CD14-positive monocyte (primary cell): ENCODE data around the gene RNF40. TPM values are rescaled to one million over a fixed set of nuclear protein-coding genes. Genes with fewer than 3 reads are reported as not detected.
A peak's percentile ranks its signal among the peaks of the same experiment; 100 is the strongest.

ENCODE experiments used
- DNase-seq, 3 donors: peaks; one replicate each; pipeline ENCODE4 v3.0.0-alpha.2; 2011 to 2022
- H2AFZ ChIP-seq: 2 replicates; pipeline ENCODE4 v1.6.0; 2012; ENCODE audit warnings: mild to moderate bottlenecking, low read depth, low read length, inconsistent platforms; ENCODE audit not compliant: insufficient read depth, poor library complexity, severe bottlenecking
- H3K27ac ChIP-seq, 2 donors: 1 replicate in 1 of 2; 2 replicates in 1 of 2; pipeline ENCODE4 v1.5.1; 2012 to 2013; ENCODE audit warnings: low read length in 2 of 2, control low read depth in 1 of 2, inconsistent platforms in 1 of 2, low read depth in 1 of 2, mild to moderate bottlenecking in 1 of 2
- H3K27me3 ChIP-seq, 2 donors: one replicate each; pipeline versions ENCODE4 v1.6.0 to v1.6.1; 2011 to 2013; ENCODE audit warnings: low read length in 2 of 2; ENCODE audit not compliant: control insufficient read depth in 2 of 2, insufficient read depth in 2 of 2
- H3K36me3 ChIP-seq, 2 donors: replicated peaks in 1 of 2; 1 replicate in 1 of 2; 2 replicates in 1 of 2; pipeline versions ENCODE4 v1.5.1 to v1.6.1; 2012 to 2013; ENCODE audit warnings: low read length in 2 of 2, control low read depth in 1 of 2, inconsistent platforms in 1 of 2, mild to moderate bottlenecking in 1 of 2; ENCODE audit not compliant: insufficient read depth in 2 of 2, control insufficient read depth in 1 of 2
- H3K4me1 ChIP-seq, 2 donors: 1 replicate in 1 of 2; 2 replicates in 1 of 2; pipeline versions ENCODE4 v1.5.1 to v1.6.1; 2012 to 2013; ENCODE audit warnings: low read length in 2 of 2, control low read depth in 1 of 2, inconsistent platforms in 1 of 2, mild to moderate bottlenecking in 1 of 2, moderate library complexity in 1 of 2; ENCODE audit not compliant: insufficient read depth in 2 of 2, control insufficient read depth in 1 of 2
- H3K4me2 ChIP-seq: replicated peaks from 2 replicates; pipeline ENCODE3; 2012; ENCODE audit warnings: low read length, moderate library complexity, mild to moderate bottlenecking; ENCODE audit not compliant: poor library complexity, severe bottlenecking; ENCODE audit errors: extremely low read depth
- H3K4me3 ChIP-seq, 3 experiments: fragments of 200-600 bp in 1 of 3; sonication (generic) in 1 of 3; replicated peaks in 1 of 3; 1 replicate in 2 of 3; 2 replicates in 1 of 3; pipeline ENCODE4 v1.5.1; 2011 to 2013; ENCODE audit warnings: low read length in 3 of 3, mild to moderate bottlenecking in 3 of 3, control low read depth in 2 of 3, low read depth in 2 of 3, inconsistent platforms in 1 of 3, moderate library complexity in 1 of 3
- H3K79me2 ChIP-seq: 2 replicates; pipeline ENCODE4 v1.6.0; 2012; ENCODE audit warnings: mild to moderate bottlenecking, control low read depth, inconsistent platforms, low read length, moderate library complexity; ENCODE audit not compliant: insufficient read depth
- H3K9ac ChIP-seq: 2 replicates; pipeline ENCODE4 v1.6.0; 2017; ENCODE audit warnings: low read length, mild to moderate bottlenecking; ENCODE audit not compliant: insufficient read depth, poor library complexity, severe bottlenecking
- H3K9me3 ChIP-seq, 2 donors: replicated peaks in 1 of 2; 1 replicate in 1 of 2; 2 replicates in 1 of 2; pipeline versions ENCODE4 v1.5.1 to v1.6.1; 2012 to 2013; ENCODE audit warnings: low read length in 2 of 2, control low read depth in 1 of 2; ENCODE audit not compliant: control insufficient read depth in 1 of 2, insufficient read depth in 1 of 2
- H4K20me1 ChIP-seq: 2 replicates; pipeline ENCODE4 v1.6.0; 2012; ENCODE audit warnings: mild to moderate bottlenecking, low read length, control low read depth, moderate library complexity; ENCODE audit not compliant: insufficient read depth
- H3K27ac Mint-ChIP-seq, 7 donors: one replicate each; pipeline ENCODE4 v1.8.0; 2020; ENCODE audit warnings: mild to moderate bottlenecking in 7 of 7, mixed read lengths in 7 of 7, moderate library complexity in 6 of 7, inconsistent platforms in 2 of 7
- H3K27me3 Mint-ChIP-seq, 3 donors: one replicate each; pipeline ENCODE4 v1.8.0; 2021 to 2022; ENCODE audit warnings: low read depth in 3 of 3, mild to moderate bottlenecking in 3 of 3, mixed read lengths in 3 of 3, moderate library complexity in 3 of 3, inconsistent platforms in 1 of 3
- H3K36me3 Mint-ChIP-seq, 2 donors: one replicate each; pipeline ENCODE4 v1.8.0; 2020; ENCODE audit warnings: mixed read lengths in 2 of 2, inconsistent platforms in 1 of 2, mild to moderate bottlenecking in 1 of 2
- H3K4me1 Mint-ChIP-seq: one replicate; pipeline ENCODE4 v1.8.0; 2020; ENCODE audit warnings: mild to moderate bottlenecking, mixed read lengths
- H3K4me3 Mint-ChIP-seq, 2 donors: one replicate each; pipeline ENCODE4 v1.8.0; 2020; ENCODE audit warnings: mild to moderate bottlenecking in 2 of 2, mixed read lengths in 2 of 2, moderate library complexity in 1 of 2
- H3K9me3 Mint-ChIP-seq, 7 donors: one replicate each; pipeline ENCODE4 v1.8.0; 2020 to 2022; ENCODE audit warnings: mixed read lengths in 7 of 7, mild to moderate bottlenecking in 6 of 7, moderate library complexity in 6 of 7, inconsistent platforms in 2 of 7
- CTCF ChIP-seq: fragments of 200-600 bp; IDR thresholded peaks from one replicate; pipeline ENCODE4 v1.8.0; 2022; ENCODE audit warnings: antibody characterized with exemption, mild to moderate bottlenecking
- WGBS: methylation state at CpG from one replicate; pipeline ENCODE4 v1.1.5; 2013; ENCODE audit warnings: missing lambda C conversion rate; ENCODE audit not compliant: insufficient coverage; 5-methylcytosine and 5-hydroxymethylcytosine counted together
- intact Hi-C, 2 donors: fragments of 100-400 bp; cut with micrococcal nuclease; formaldehyde crosslinking; loops; one replicate each; pipeline versions ENCODE4 v1.15.0 to v1.15.1; 2023
- polyA plus RNA-seq, 3 donors: library from polyadenylated mRNA; depleted of rRNA in 1 of 3; unstranded in 2 of 3; stranded (reverse) in 1 of 3; fragments of 300-500 nt in 2 of 3; fragments of >200 nt in 1 of 3; fragmentation: Illumina TruSeq in 2 of 3; gene quantifications; 1 replicate in 2 of 3; 2 replicates in 1 of 3; pipeline ENCODE4 v1.2.3, GENCODE V29; 2012 to 2021

RNF40 gene
- polyA plus RNA-seq, 3 donors: 14.8 to 53.5 (median 34.9) TPM

- Histone ChIP-seq H4K20me1 (peaks cover 35% of the 10 kb centered on the region), H3K27me3 (no peaks in the 10 kb centered on the region), H3K4me1 (no peaks in the 10 kb centered on the region), H3K79me2 (peaks cover 6% of the 10 kb centered on the region), H3K27ac (no peak overlapping the region), H3K4me2 (no peak overlapping the region), H3K4me3 (no peak overlapping the region), H3K36me3 (peaks cover 78 to 94% of the 10 kb centered on the region in 2 donors), H3K9me3 (no peaks in the 10 kb centered on the region), H3K9ac (no peak overlapping the region), H2AFZ (no peak overlapping the region)
- intact Hi-C loops: no loop called here
- H3K36me3 Mint-ChIP-seq: peaks cover 80 to 88% of the 10 kb centered on the region in 2 donors
- peaks cover 0 to 1% (median 0%) of the 10 kb centered on the region in 7 donors for H3K9me3 Mint-ChIP-seq
- WGBS: 92% methylated on average over 5 of the region's 25 CpGs
- no peak overlapping the region for H3K4me3 Mint-ChIP-seq
- no peak for DNase-seq
- H3K27ac Mint-ChIP-seq: peak overlapping the region in 3 of 7 donors; percentile 0 to 57 (median 25)
- H3K27me3 Mint-ChIP-seq: peaks cover 0 to 1% (median 0%) of the 10 kb centered on the region in 3 donors
- no peak for TF ChIP-seq CTCF
- H3K4me1 Mint-ChIP-seq: peaks cover 1% of the 10 kb centered on the region
Observed at GRCh38 chr16:30737794-30738648, 24.1 kb upstream of the RNF40 start.

- Histone ChIP-seq H3K27me3 (no peaks in the 10 kb centered on the region), H3K9ac (no peak overlapping the region), H3K4me1 (no peaks in the 10 kb centered on the region), H3K36me3 (peaks cover 77 to 94% of the 10 kb centered on the region in 2 donors), H3K4me2 (no peak overlapping the region), H3K79me2 (peaks cover 6% of the 10 kb centered on the region), H3K9me3 (no peaks in the 10 kb centered on the region), H4K20me1 (peaks cover 35% of the 10 kb centered on the region), H3K4me3 (no peak overlapping the region), H3K27ac (no peak overlapping the region), H2AFZ (no peak overlapping the region)
- no peak overlapping the region for H3K4me3 Mint-ChIP-seq
- H3K27me3 Mint-ChIP-seq: peaks cover 0 to 1% (median 0%) of the 10 kb centered on the region in 3 donors
- H3K36me3 Mint-ChIP-seq: peaks cover 79 to 88% of the 10 kb centered on the region in 2 donors
- TF ChIP-seq CTCF: no peak
- H3K4me1 Mint-ChIP-seq: peaks cover 1% of the 10 kb centered on the region
- 94% methylated on average over 26 of the region's 37 CpGs for WGBS
- H3K9me3 Mint-ChIP-seq: peaks cover 0 to 1% (median 0%) of the 10 kb centered on the region in 7 donors
- DNase-seq: no peak
- intact Hi-C loops: no loop called here
- peak overlapping the region in 1 of 7 donors; percentile 54 for H3K27ac Mint-ChIP-seq
Observed at GRCh38 chr16:30738984-30739951, 22.9 kb upstream of the RNF40 start.
